Measurements from ENCODE around the gene CACNA1H. TPM values are rescaled to one million over a fixed set of nuclear protein-coding genes. Genes with fewer than 3 reads are reported as not detected.

Gene CACNA1H
- polyA plus RNA-seq, 1 experiment, result 0.37 TPM

DNA sequence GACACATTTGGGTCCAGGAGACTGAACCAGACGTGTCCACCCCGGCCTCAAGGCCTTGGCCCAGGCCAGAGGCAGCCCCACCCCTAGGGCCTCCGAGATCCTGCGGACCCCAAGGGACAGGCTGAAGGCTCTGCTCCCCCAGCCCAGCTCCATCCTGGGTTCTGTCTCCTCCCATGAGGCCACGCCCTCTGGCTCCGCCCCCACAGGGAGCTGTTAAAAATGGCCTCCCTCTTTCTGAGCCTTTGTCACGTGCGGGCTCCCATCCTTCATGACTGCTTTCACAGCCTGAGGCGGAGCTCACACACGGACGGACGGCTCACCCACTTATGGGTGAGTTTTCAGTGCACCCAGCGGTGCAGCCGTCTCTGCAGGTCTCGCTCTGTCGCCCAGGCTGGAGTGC, 6.5 kb upstream of the CACNA1H start:
- ChIA-PET POLR2A (no interaction called here), CTCF (interaction anchor here (1.1 to 1.4 kb wide), 2 partner anchors 9 to 20 kb away, joined by 3 to 5 read pairs; no protein-coding TSS in a partner anchor)
- Histone ChIP-seq H3K4me3 (ENCODE audit: low read depth, low read length) (no peak overlapping the region), H3K27me3 (ENCODE audit: control insufficient read depth, insufficient read depth, low read length) (no peaks in the 10 kb centered on the region), H3K36me3 (ENCODE audit: control insufficient read depth, insufficient read depth, low read length) (no peaks in the 10 kb centered on the region)
- TF ChIP-seq, protein P1, sequence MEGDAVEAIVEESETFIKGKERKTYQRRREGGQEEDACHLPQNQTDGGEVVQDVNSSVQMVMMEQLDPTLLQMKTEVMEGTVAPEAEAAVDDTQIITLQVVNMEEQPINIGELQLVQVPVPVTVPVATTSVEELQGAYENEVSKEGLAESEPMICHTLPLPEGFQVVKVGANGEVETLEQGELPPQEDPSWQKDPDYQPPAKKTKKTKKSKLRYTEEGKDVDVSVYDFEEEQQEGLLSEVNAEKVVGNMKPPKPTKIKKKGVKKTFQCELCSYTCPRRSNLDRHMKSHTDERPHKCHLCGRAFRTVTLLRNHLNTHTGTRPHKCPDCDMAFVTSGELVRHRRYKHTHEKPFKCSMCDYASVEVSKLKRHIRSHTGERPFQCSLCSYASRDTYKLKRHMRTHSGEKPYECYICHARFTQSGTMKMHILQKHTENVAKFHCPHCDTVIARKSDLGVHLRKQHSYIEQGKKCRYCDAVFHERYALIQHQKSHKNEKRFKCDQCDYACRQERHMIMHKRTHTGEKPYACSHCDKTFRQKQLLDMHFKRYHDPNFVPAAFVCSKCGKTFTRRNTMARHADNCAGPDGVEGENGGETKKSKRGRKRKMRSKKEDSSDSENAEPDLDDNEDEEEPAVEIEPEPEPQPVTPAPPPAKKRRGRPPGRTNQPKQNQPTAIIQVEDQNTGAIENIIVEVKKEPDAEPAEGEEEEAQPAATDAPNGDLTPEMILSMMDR (IDR thresholded peaks at IDR 0.05; ENCODE audit: insufficient read depth, low read depth, low read length), result no peak
- DNase-seq (ENCODE audit: low read depth), result no peak

DNA sequence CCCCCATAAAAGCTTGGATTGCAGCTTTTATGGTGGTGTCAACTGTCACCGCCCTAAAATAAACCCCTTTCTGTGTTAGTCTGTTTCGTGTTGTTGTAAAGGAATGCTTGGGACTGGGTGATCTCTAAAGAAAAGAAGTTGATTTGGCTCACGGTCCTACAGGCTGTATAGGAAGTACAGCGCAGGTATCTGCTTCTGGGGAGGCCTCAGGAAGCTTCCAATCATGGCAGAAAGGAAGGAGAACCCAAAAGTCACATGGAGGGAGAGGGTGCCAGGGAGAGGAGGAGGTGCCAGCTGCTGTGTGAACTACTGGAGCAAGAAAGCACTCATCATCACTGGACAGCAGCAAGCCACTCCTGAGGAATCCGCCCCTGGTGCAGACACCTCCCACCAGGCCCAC, 5.9 kb upstream of the CACNA1H start:
- no peak for DNase-seq (ENCODE audit: low read depth)
- 0 out of 2 replicates have a peak, but pooled peaks cover 3% of the 10 kb centered on the region for H3K27me3 ChIP-seq (ENCODE audit: control insufficient read depth, insufficient read depth, low read length)
- H3K36me3 ChIP-seq (ENCODE audit: control insufficient read depth, insufficient read depth, low read length), result no peaks in the 10 kb centered on the region
- ChIA-PET CTCF (interaction anchor here (0.7 to 1.4 kb wide), 3 partner anchors 10 to 47 kb away, joined by 3 to 5 read pairs (median 3); no protein-coding TSS in a partner anchor), POLR2A (no interaction called here)
- TF ChIP-seq, protein P1 (IDR thresholded peaks at IDR 0.05; ENCODE audit: insufficient read depth, low read depth, low read length), result no peak
- no peak overlapping the region for H3K4me3 ChIP-seq (ENCODE audit: low read depth, low read length)

DNA sequence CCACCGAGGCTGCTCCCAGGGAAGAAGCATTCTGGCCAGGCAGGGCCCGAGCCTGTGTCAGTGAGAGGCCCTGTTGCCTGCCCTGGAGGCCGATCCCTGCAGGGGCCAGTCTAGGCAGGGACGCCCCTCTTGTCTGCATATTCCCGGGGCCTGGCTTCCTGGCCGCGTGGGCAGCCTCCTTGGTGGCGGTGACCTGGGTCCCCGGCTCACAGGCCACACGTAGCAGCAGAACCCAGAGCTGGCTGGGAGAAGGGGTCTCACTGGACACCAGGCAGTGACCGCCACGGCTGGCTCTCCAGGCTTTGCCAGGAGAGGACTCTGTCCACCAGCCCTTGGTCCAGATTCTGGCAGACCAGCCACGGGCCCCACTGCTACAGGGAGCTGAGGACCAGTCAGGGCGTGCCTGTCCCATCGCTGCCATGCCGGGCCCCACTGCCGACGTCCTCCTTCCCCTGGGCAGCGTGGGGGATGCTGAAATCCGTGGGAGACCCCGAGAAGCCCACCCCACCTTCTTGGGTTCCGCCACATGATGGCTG, 3.7 kb upstream of the CACNA1H start:
- Histone ChIP-seq H3K4me3 (ENCODE audit: low read depth, low read length) (no peak overlapping the region), H3K36me3 (ENCODE audit: control insufficient read depth, insufficient read depth, low read length) (no peaks in the 10 kb centered on the region), H3K27me3 (ENCODE audit: control insufficient read depth, insufficient read depth, low read length) (peaks cover 4% of the 10 kb centered on the region)
- ChIA-PET POLR2A (no interaction called here), CTCF (no interaction called here)
- no peak for DNase-seq (ENCODE audit: low read depth)
- TF ChIP-seq, protein P1 (IDR thresholded peaks at IDR 0.05; ENCODE audit: insufficient read depth, low read depth, low read length), result no peak

- TF ChIP-seq, protein P1 (IDR thresholded peaks at IDR 0.05; ENCODE audit: insufficient read depth, low read depth, low read length), result 0 out of 2 replicates have a peak, but pooled peaks have one; percentile 24
- CTCF ChIA-PET, result interaction anchor here (1.2 to 1.3 kb wide), 2 partner anchors 24 to 32 kb away, joined by 4 read pairs; no protein-coding TSS in a partner anchor
- POLR2A ChIA-PET, result no interaction called here
- Histone ChIP-seq H3K4me3 (ENCODE audit: low read depth, low read length) (no peak overlapping the region), H3K36me3 (ENCODE audit: control insufficient read depth, insufficient read depth, low read length) (no peaks in the 10 kb centered on the region), H3K27me3 (ENCODE audit: control insufficient read depth, insufficient read depth, low read length) (peaks cover 10% of the 10 kb centered on the region)
- DNase-seq (ENCODE audit: low read depth), result peak; percentile 21
Measured at GRCh38 chr16:1150511-1150982, 2.4 kb upstream of the CACNA1H start.

DNA sequence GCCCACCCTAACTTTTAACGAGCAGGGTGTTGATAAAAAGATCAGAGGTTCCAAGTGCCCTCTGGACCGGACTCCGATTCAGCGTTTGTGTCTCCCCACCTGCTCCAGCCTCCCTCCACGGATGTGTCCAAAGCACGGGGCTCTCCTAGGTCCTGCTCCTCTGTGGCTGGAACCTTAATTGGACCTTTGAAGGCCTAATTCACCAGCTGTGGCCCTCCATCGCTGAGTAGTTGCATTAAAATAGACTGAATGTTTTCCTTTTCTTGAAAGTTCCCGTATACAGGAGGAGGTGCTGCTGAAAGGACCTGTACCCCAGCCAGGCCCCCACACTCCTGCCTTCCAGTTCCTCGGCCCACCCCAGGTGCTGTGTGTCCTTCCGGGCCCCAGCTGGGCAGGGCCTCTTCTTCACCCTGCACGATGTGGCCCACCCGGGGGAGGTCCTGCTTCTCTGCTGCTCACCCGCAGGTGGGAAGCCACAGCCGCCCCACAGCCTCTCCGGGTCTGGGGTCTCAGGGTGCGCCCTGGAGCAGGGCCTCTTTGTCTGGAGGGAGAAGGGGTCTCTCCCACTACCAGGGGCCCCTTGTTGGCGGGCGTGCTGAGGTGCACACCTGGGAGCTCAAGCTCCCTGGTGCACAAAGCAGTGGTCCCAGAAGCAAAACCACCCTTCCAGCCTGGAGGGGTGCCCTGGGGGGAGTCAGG, 1.3 kb upstream of the CACNA1H start:
- H3K27me3 ChIP-seq (ENCODE audit: control insufficient read depth, insufficient read depth, low read length), result peaks cover 10% of the 10 kb centered on the region
- POLR2A ChIA-PET, result no interaction called here
- no peak for DNase-seq (ENCODE audit: low read depth)

More for the DNA sequence above, 1.3 kb upstream of the CACNA1H start:
- TF ChIP-seq, protein P1 (IDR thresholded peaks at IDR 0.05; ENCODE audit: insufficient read depth, low read depth, low read length), result no peak
- Histone ChIP-seq H3K4me3 (ENCODE audit: low read depth, low read length) (no peak overlapping the region), H3K36me3 (ENCODE audit: control insufficient read depth, insufficient read depth, low read length) (no peaks in the 10 kb centered on the region)
- CTCF ChIA-PET, result interaction anchor here (0.7 to 0.8 kb wide), 2 partner anchors 22 to 46 kb away, joined by 3 read pairs; no protein-coding TSS in a partner anchor
